ENCODE results near the gene OMG.
"Not testable (repeated sequence)": the region's sequence is repeated elsewhere in the genome, so short reads cannot be mapped to it uniquely, and the experiment has no call there.

Gene OMG

DNA sequence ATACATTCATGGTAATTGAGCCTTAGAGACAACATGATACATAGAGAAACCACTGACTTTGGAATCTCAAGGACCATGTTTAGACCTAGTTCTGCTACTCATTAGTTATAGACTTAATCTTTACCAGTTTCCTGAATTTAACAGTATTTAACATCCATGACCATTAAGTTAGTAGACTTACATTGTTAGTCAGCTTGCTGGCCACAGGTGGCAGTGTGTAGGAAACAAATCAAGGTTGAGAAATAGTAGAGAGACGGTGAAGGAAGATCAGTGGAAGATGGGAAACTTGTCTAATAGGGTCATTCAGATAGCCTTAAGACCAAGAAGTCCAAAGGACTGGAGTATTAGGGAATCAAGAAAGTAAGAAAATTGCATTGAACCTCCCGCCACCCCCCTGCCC lies 31.0 kb downstream of the OMG start:
- DNase-seq (ENCODE audit: insufficient read length, low spot score): no peak
- FAIRE-seq: no peak

GRCh38 chr17:31262923-31263322 lies 34.1 kb downstream of the OMG start:
- DNase-seq (ENCODE audit: insufficient read length, low spot score); FAIRE-seq: not testable (repeated sequence)

DNA sequence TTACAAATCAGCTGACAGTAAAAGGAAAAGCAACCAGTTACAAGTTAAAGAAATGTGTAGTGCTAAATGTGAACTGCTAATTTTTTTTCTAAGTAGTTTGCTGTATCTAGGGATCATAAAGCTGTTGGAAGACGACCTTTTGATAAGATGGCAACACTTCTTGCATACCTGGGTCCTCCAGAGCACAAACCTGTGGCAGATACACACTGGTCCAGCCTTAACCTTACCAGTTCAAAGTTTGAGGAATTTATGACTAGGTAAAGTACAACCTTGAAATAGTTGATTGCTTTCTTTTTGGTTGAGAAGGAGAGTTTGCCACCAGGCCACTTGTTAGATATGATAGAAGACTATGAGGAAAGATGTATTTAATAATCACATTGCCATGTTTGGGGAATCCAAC lies 35.4 kb downstream of the OMG start:
- DNase-seq (ENCODE audit: insufficient read length, low spot score): no peak
- FAIRE-seq: no peak

GRCh38 chr17:31260151-31260550 lies 36.9 kb downstream of the OMG start:
- DNase-seq (ENCODE audit: insufficient read length, low spot score): no peak
- FAIRE-seq: no peak

DNA sequence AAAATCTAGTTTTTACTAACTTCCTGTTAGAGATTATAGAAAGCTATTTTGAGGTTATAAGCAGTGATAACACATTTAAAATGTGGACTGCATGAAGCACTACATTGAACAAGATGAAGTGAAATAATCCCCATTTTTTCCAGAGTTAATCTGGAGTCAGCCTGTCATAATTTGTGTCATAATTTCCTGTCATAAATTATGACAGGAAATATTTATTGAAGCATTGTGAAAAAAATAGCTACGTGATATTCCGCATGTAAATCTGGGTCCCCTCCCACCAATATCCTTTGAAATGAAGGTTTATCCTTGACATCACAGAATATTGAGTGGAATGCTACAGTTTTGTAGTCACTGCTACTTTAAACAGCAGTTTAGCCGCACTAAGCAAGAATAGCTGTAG lies 40.1 kb downstream of the OMG start:
- DNase-seq (ENCODE audit: insufficient read length, low spot score) (no peak), FAIRE-seq (no peak)

DNA sequence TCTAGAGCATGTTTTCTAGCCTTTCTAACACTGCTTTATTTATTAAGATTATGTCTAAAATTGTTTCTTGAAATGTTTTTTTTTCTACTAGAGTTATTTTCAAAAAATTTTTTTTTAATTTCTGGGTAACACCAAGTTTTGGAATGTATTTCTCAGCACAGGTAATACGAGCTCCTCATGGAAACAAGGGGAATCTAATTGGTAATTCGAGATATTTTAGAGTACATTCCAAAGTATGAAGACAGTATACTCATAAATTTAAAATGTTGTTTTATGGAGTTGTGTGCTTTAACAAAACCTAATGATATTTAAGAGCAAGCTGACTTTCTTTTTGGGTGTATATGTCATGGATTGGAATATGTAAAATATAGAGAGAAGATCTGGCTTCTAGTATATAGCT lies 42.4 kb downstream of the OMG start:
- DNase-seq (ENCODE audit: insufficient read length, low spot score) (no peak), FAIRE-seq (no peak)

GRCh38 chr17:31252741-31253140 lies 44.3 kb downstream of the OMG start:
- no peak for FAIRE-seq
- DNase-seq (ENCODE audit: insufficient read length, low spot score): no peak

GRCh38 chr17:31251970-31252328 lies 45.1 kb downstream of the OMG start:
- DNase-seq (ENCODE audit: insufficient read length, low spot score): no peak

GRCh38 chr17:31251105-31251969 lies 45.7 kb downstream of the OMG start:
- FAIRE-seq: peak; percentile 90
- DNase-seq (ENCODE audit: insufficient read length, low spot score): no peak

More at GRCh38 chr17:31251970-31252328, 45.1 kb downstream of the OMG start:
- peak; percentile 52 for FAIRE-seq

GRCh38 chr17:31250229-31250628 lies 46.8 kb downstream of the OMG start:
- DNase-seq (ENCODE audit: insufficient read length, low spot score): peak; percentile 30
- peak; percentile 86 for FAIRE-seq

DNA sequence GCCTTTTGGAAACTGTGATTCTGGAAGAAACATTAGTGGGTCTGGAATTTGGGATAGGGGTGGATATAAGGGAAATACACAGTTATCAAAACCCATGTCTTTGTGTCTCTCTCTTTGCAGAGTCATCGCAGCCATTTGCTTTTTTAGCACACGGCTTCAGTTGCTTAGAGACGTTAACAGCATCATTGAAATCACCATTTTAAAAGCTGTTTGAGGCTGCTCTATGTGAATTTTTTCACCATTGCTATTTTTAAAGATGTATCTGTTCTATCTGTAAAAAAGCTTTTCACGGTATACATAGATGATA lies 47.3 kb downstream of the OMG start:
- FAIRE-seq (peak; percentile 58), DNase-seq (ENCODE audit: insufficient read length, low spot score) (no peak)

DNA sequence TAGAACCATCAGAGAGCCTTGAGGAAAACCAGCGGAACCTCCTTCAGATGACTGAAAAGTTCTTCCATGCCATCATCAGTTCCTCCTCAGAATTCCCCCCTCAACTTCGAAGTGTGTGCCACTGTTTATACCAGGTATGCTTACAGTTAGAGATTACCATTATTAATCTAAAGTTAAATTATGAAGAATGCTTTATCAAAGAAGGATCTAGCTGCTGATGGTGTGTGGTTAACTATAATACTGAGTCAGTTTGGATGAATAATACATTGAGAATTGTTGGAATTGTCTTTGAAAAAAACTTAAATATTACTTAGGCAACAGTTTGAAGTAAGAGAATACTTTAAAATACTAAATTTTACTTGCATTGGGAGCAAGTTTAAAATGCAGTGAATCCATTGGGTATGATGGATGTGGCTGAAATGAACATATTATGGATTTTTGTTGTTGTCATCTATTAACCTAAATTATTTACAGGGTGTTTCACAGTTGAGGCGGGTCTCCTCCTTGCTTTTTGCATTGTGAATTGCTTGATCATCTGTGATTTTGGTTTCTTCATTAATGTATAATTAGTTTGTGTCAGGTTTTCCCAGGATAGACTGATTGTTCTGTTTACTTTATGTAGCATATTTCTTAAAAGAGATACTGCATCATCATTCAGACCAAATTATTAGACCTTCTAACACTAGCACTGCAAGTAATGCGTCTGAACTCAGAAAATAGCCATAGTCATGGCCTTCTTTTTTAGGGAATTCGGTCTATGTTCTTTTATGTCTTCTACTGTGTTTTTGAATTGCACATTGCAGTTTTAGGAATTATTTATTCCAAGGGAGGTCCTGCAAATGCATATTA lies 47.8 kb downstream of the OMG start:
- FAIRE-seq (peak; percentile 44), DNase-seq (ENCODE audit: insufficient read length, low spot score) (no peak)

Measured in GM19239 (cell line).